GM12892 (cell line): ENCODE measurements around the gene IL12RB1.

Experiments
- POLR2A ChIP-seq: IDR thresholded peaks from 2 replicates; pipeline ENCODE4 v1.6.1; 2011; ENCODE audit warnings: low read depth, low read length, control low read depth
- POLR2AphosphoS5 ChIP-seq: IDR thresholded peaks from 2 replicates; pipeline ENCODE4 v1.6.1; 2011; ENCODE audit warnings: low read depth, low read length, control low read depth
- TAF1 ChIP-seq: IDR thresholded peaks from 2 replicates; pipeline ENCODE4 v1.6.1; 2011; ENCODE audit warnings: low read depth, mild to moderate bottlenecking, control low read depth, low read length, borderline replicate concordance

- TF ChIP-seq POLR2AphosphoS5 (no peak), POLR2A (no peak), TAF1 (no peak)
These were observed 59.6 kb downstream of the IL12RB1 start for GRCh38 chr19:18027151-18027550.
